Measurements from ENCODE around the gene ADIPOQ.
"Not testable (repeated sequence)": the region's sequence is repeated elsewhere in the genome, so short reads cannot be mapped to it uniquely, and the experiment has no call there.

Gene ADIPOQ

GRCh38 chr3:186849374-186849975, 7.0 kb downstream of the ADIPOQ start:
- H3K27ac Mint-ChIP-seq = peak overlapping the region; percentile 66
- H3K4me3 Mint-ChIP-seq = no peak overlapping the region
- peaks cover 16% of the 10 kb centered on the region for H3K4me1 Mint-ChIP-seq
- peaks cover 1% of the 10 kb centered on the region for H3K27me3 Mint-ChIP-seq
- no peaks in the 10 kb centered on the region for H3K9me3 Mint-ChIP-seq
- H3K36me3 Mint-ChIP-seq = no peaks in the 10 kb centered on the region

DNA sequence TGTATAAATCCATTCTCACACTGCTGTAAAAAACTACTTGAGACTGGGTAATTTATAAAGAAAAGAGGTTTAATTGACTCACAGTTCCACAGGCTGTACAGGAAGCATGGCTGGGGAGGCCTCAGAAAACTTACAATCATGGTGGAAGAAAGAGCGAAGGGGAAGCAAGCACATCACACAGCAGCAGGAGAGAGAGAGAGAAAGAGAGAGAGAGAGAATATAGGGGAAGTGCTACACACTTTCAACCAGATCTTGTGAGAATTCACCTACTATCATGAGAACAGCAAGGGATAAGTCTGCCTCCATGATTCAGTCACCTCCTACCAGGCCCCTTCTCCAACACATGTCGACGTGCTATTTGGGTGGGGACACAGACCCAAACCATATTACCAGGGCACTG, 9.3 kb downstream of the ADIPOQ start:
- H3K9me3 Mint-ChIP-seq, H3K36me3 Mint-ChIP-seq, H3K27ac Mint-ChIP-seq, H3K27me3 Mint-ChIP-seq, H3K4me3 Mint-ChIP-seq: not testable (repeated sequence)
- peaks cover 16% of the 10 kb centered on the region for H3K4me1 Mint-ChIP-seq

- Mint-ChIP-seq H3K4me1 (peaks cover 16% of the 10 kb centered on the region), H3K27me3 (no peaks in the 10 kb centered on the region), H3K27ac (no peak overlapping the region), H3K4me3 (no peak overlapping the region), H3K9me3 (no peaks in the 10 kb centered on the region), H3K36me3 (no peaks in the 10 kb centered on the region)
Observed at GRCh38 chr3:186852994-186853393, 10.5 kb downstream of the ADIPOQ start.

DNA sequence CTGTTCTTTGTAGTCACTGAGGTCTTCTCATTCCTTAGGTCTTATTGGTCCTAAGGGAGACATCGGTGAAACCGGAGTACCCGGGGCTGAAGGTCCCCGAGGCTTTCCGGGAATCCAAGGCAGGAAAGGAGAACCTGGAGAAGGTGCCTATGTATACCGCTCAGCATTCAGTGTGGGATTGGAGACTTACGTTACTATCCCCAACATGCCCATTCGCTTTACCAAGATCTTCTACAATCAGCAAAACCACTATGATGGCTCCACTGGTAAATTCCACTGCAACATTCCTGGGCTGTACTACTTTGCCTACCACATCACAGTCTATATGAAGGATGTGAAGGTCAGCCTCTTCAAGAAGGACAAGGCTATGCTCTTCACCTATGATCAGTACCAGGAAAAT, 11.6 kb downstream of the ADIPOQ start:
- Mint-ChIP-seq H3K27me3 (no peaks in the 10 kb centered on the region), H3K36me3 (no peaks in the 10 kb centered on the region), H3K4me3 (no peak overlapping the region), H3K9me3 (no peaks in the 10 kb centered on the region), H3K27ac (no peak overlapping the region), H3K4me1 (peaks cover 16% of the 10 kb centered on the region)

DNA sequence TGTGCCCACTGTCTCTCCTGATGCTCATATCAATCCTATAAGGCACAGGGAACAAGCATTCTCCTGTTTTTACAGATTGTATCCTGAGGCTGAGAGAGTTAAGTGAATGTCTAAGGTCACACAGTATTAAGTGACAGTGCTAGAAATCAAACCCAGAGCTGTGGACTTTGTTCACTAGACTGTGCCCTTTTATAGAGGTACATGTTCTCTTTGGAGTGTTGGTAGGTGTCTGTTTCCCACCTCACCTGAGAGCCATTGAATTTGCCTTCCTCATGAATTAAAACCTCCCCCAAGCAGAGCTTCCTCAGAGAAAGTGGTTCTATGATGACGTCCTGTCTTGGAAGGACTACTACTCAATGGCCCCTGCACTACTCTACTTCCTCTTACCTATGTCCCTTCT, 12.4 kb downstream of the ADIPOQ start:
- Mint-ChIP-seq H3K36me3 (peaks cover 1% of the 10 kb centered on the region), H3K4me3 (no peak overlapping the region), H3K4me1 (peaks cover 13% of the 10 kb centered on the region), H3K27me3 (no peaks in the 10 kb centered on the region), H3K27ac (no peak overlapping the region), H3K9me3 (no peaks in the 10 kb centered on the region)

GRCh38 chr3:186857743-186858142, 15.2 kb downstream of the ADIPOQ start:
- H3K27ac Mint-ChIP-seq = no peak overlapping the region
- H3K4me3 Mint-ChIP-seq = no peak overlapping the region
- H3K36me3 Mint-ChIP-seq = peaks cover 5% of the 10 kb centered on the region
- no peaks in the 10 kb centered on the region for H3K27me3 Mint-ChIP-seq
- no peaks in the 10 kb centered on the region for H3K9me3 Mint-ChIP-seq
- H3K4me1 Mint-ChIP-seq = peaks cover 13% of the 10 kb centered on the region

DNA sequence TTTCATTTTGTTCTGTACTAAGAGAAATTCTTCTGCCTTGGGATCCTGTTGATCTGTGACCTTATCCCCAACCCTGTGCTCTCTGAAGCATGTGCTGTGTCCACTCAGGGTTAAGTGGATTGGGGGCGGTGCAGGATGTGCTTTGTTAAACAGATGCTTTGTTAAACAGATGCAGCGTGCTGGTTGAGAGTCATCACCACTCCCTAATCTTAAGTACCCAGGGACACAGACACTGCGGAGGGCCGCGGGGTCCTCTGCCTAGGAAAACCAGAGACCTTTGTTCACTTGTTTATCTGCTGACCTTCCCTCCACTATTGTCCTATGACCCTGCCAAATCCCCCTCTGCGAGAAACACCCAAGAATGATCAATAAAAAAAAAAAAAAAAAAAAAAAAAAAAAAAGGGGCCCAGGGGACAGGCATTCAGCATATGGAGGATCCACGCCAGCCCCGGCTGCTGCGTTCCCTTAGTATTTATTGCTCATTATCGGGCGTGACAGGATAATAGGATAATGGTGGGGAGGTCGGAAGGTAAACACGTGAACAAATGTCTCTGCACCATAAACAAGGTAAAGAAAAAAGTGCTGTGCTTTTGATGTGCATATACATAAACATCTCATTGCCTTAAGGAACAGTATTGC, 22.8 kb downstream of the ADIPOQ start:
- H3K4me1 Mint-ChIP-seq = peaks cover 22% of the 10 kb centered on the region
- H3K27ac Mint-ChIP-seq, H3K27me3 Mint-ChIP-seq, H3K36me3 Mint-ChIP-seq, H3K4me3 Mint-ChIP-seq, H3K9me3 Mint-ChIP-seq: not testable (repeated sequence)

- H3K4me3 Mint-ChIP-seq = not testable (repeated sequence)
Observed at GRCh38 chr3:186866095-186866494, 23.6 kb downstream of the ADIPOQ start.

DNA sequence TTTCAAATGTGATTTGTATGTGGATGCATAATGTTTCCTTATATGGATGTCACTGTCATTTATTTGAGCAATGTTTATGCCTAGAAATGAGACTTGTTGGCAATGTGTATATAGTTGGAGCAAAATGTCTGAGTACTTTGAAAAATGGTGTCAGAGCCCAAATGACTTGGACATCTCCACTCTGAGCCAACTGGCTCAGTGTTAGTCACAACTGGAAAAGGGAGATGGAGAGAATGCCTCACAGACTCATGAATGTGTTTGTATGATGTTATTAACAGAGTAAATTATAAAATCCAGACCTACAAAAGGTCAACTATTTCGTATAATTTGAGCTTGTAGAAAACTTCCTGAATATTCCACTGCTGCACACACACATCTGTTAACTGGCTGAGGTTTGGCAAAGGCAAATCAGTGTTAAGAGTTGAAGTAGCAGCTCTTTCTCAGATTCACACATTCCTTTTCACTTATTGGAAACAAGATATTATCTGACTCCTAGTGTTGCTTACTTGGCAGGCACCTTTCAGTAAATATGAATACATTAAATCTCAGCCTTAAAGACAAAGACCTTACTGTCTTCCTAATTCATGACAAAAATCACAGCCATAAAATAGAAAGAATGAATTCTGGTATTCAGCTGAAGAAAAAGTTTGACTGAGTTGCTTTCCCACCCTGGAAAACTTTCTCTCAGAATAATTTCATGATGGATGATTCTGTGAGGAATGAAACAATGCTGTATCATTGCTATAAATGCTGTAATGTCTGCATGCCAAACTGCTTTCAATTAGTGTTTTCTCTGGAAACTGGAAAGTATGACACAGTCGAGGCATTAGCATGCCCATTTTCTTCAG, 27.0 kb downstream of the ADIPOQ start:
- Mint-ChIP-seq H3K27me3 (no peaks in the 10 kb centered on the region), H3K4me1 (peaks cover 33% of the 10 kb centered on the region), H3K4me3 (no peak overlapping the region), H3K9me3 (no peaks in the 10 kb centered on the region), H3K27ac (no peak overlapping the region), H3K36me3 (no peaks in the 10 kb centered on the region)

More at GRCh38 chr3:186866095-186866494, 23.6 kb downstream of the ADIPOQ start:
- peaks cover 27% of the 10 kb centered on the region for H3K4me1 Mint-ChIP-seq
- not testable (repeated sequence) for H3K36me3 Mint-ChIP-seq, H3K9me3 Mint-ChIP-seq, H3K27me3 Mint-ChIP-seq, H3K27ac Mint-ChIP-seq

DNA sequence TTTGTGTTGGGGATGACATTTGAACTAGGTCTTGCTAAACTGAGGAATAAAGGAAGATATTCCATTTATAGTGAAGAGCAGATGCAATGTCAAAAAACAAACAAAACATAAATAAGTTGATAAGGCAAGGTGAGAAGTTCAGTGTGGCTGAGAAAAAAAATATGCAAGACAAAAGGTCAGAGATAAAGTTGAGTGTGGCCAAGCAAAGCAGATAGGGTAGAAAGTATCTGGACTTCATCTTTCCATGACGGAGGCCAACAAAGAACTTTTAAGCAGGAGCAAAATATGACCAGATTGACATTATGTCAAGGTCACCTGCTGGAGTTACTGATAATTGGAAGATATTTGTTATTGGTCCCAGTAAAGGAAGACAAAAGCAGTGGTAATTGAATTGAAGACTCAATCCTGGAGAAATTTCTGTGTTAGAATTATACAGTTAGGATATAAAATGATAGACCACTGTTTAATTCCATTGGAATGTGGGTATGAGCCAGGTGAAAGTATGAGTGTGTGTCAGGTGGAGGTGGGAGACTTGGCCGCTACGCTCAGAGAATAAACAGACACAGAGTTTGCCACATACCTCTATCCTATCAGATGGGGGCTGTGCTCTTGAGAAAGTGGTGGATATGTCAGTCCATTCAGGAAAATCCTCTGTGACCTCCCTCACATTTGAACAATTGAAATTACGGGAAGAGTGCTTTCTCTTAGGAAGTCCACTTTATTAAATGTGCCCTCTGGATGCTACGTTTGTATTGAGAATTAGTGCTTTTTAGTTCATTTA, 28.1 kb downstream of the ADIPOQ start:
- peak overlapping the region; percentile 93 for H3K27ac Mint-ChIP-seq
- no peaks in the 10 kb centered on the region for H3K27me3 Mint-ChIP-seq
- peaks cover 33% of the 10 kb centered on the region for H3K4me1 Mint-ChIP-seq
- H3K9me3 Mint-ChIP-seq = no peaks in the 10 kb centered on the region
- peak overlapping the region; percentile 20 for H3K4me3 Mint-ChIP-seq
- H3K36me3 Mint-ChIP-seq = no peaks in the 10 kb centered on the region

- H3K36me3 Mint-ChIP-seq = no peaks in the 10 kb centered on the region
- peak overlapping the region; percentile 20 for H3K4me3 Mint-ChIP-seq
Observed at GRCh38 chr3:186871403-186871924, 29.0 kb downstream of the ADIPOQ start.

DNA sequence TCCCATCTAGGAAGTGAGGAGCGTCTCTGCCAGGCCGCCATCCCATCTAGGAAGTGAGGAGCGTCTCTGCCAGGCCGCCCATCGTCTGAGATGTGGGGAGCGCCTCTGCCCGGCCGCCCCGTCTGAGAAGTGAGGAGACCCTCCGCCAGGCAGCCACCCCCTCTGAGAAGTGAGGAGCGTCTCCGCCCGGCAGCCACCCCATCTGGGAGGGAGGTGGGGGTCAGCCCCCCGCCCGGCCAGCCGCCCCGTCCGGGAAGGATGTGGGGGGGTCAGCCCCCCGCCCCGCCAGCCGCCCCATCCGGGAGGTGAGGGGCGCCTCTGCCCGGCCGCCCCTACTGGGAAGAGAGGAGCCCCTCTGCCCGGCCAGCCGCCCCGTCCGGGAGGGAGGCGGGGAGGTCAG, 31.3 kb downstream of the ADIPOQ start:
- not testable (repeated sequence) for H3K27me3 Mint-ChIP-seq, H3K27ac Mint-ChIP-seq, H3K9me3 Mint-ChIP-seq, H3K36me3 Mint-ChIP-seq, H3K4me3 Mint-ChIP-seq
- peaks cover 33% of the 10 kb centered on the region for H3K4me1 Mint-ChIP-seq

More at GRCh38 chr3:186871403-186871924, 29.0 kb downstream of the ADIPOQ start:
- no peaks in the 10 kb centered on the region for H3K9me3 Mint-ChIP-seq
- no peaks in the 10 kb centered on the region for H3K27me3 Mint-ChIP-seq
- peaks cover 33% of the 10 kb centered on the region for H3K4me1 Mint-ChIP-seq
- peak overlapping the region; percentile 93 for H3K27ac Mint-ChIP-seq

GRCh38 chr3:186874216-186874615, 31.7 kb downstream of the ADIPOQ start:
- peaks cover 33% of the 10 kb centered on the region for H3K4me1 Mint-ChIP-seq
- not testable (repeated sequence) for H3K27me3 Mint-ChIP-seq, H3K4me3 Mint-ChIP-seq, H3K27ac Mint-ChIP-seq, H3K36me3 Mint-ChIP-seq, H3K9me3 Mint-ChIP-seq

- H3K9me3 Mint-ChIP-seq, H3K4me3 Mint-ChIP-seq, H3K27ac Mint-ChIP-seq, H3K36me3 Mint-ChIP-seq, H3K27me3 Mint-ChIP-seq: not testable (repeated sequence)
- H3K4me1 Mint-ChIP-seq = peaks cover 33% of the 10 kb centered on the region
Observed at GRCh38 chr3:186874841-186875240, 32.3 kb downstream of the ADIPOQ start.

DNA sequence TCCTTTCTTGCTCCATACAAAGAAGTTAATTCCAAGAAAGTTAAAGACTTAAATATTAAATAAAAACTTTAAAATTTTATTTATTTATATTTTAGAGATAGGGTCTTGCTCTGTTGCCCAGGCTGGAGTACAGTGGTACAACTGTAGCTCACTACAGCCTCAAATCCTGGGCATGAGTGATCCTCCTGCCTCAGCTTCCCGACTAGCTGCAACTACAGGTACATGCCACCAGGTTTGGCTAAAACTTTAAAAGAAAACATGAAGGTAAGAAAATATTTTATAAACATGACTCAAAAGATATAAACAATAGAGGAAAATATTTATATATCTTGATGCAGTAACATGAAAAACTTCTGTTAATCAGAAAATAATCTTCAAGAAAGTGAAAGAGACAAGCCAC, 33.2 kb downstream of the ADIPOQ start:
- H3K36me3 Mint-ChIP-seq = no peaks in the 10 kb centered on the region
- no peaks in the 10 kb centered on the region for H3K27me3 Mint-ChIP-seq
- H3K9me3 Mint-ChIP-seq = no peaks in the 10 kb centered on the region
- no peak overlapping the region for H3K27ac Mint-ChIP-seq
- H3K4me1 Mint-ChIP-seq = peaks cover 33% of the 10 kb centered on the region
- no peak overlapping the region for H3K4me3 Mint-ChIP-seq

Measured in activated naive CD4-positive, alpha-beta T cell treated with anti-CD3 and anti-CD28 coated beads, Interleukin-2, amount 50 U/mL, for 24 hours (primary cell).